Esophagus muscularis mucosa (tissue), 3 donors: ENCODE results near the gene TRPC4AP.

Experiments used
- CTCF ChIP-seq, 3 experiments: fragments of 200-600 bp in 2 of 3; fragments of 450-650 bp in 1 of 3; sonication (generic) in 2 of 3; IDR thresholded peaks; one replicate each; pipeline ENCODE4 v1.5.1; 2017 to 2019; ENCODE audit warnings: antibody characterized with exemption in 3 of 3, mild to moderate bottlenecking in 2 of 3, moderate library complexity in 1 of 3
- POLR2A ChIP-seq: fragments of 450-650 bp; IDR thresholded peaks from one replicate; pipeline ENCODE4 v1.6.1; 2017; ENCODE audit warnings: antibody characterized with exemption, moderate library complexity, mild to moderate bottlenecking, low read depth

GRCh38 chr20:35006531-35006971, 86.1 kb downstream of the TRPC4AP start:
- no peak for TF ChIP-seq CTCF (IDR thresholded peaks at IDR 0.05)
- no peak for TF ChIP-seq POLR2A
